Dermis microvascular lymphatic vessel endothelial cell (primary cell): Measurements from ENCODE around the gene CFAP46. TPM values are rescaled to one million over a fixed set of nuclear protein-coding genes. Genes with fewer than 3 reads are reported as not detected.
A peak's percentile ranks its signal among the peaks of the same experiment; 100 is the strongest.

Source experiments
- DNase-seq, 2 donors: peaks; one replicate each; pipeline versions ENCODE4 v3.0.0 to v3.0.0-alpha.2; 2010; ENCODE audit warnings: low read depth in 2 of 2
- total RNA-seq: library from RNA; depleted of rRNA; stranded (reverse); fragments of >200 nt; gene quantifications from 2 replicates; pipeline ENCODE4 v1.2.1, GENCODE V29; 2014

CFAP46 gene
- total RNA-seq, result 0.76 and 1.2 TPM in 2 replicates

DNA sequence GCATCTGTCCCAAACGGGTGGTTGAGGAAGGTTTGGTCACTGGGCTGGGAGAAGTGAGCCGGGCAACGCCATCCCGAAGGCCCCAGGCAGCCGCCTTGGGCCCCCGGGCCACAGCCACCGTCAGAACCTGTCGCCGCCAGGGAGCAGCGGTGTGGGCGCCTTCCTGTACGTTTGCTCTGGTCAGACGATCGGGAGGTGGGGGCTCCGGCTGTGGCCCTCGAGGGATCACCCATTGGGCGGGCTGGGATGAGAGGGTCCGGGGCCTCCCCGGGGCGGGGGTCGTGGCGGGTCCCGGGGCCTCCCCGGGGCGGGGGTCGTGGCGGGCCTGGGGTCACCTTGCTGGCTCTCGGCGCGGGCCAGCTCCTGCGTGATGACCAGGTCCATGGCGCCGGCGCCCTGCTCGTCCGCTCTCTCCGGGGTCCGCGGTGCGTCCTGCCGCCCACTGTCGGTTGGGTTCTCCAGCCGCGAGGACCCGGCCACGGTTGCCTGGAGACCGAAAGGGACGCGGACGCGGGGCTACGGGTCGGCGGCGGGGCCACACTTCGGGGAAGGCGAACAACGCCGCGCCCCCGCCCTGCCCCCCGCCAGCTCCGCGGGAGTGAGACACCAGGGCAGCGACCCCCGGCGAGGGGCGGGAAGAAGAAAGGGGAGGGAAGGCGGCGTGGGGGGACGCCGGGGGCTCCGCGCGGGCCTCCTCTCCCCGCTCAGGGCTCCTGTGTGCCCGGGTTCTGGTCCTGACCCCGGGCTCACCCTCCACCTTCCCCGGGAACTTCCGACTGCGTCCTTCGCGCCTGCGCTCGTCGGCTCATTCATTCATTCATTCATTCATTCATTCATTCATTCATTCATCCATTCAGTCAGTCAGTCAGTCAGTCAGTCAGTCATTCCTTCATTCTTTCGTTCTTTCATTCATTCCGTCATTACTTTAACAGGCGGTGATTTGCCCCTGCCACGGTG lies at the start of gene CFAP46:
CFAP46 (minus strand) TSS at position 470 of the 957 bp plus-strand sequence; CDS start at position 384, 86 bp downstream.
- DNase-seq, result peak in 1 of 2 donors; percentile 42

DNA sequence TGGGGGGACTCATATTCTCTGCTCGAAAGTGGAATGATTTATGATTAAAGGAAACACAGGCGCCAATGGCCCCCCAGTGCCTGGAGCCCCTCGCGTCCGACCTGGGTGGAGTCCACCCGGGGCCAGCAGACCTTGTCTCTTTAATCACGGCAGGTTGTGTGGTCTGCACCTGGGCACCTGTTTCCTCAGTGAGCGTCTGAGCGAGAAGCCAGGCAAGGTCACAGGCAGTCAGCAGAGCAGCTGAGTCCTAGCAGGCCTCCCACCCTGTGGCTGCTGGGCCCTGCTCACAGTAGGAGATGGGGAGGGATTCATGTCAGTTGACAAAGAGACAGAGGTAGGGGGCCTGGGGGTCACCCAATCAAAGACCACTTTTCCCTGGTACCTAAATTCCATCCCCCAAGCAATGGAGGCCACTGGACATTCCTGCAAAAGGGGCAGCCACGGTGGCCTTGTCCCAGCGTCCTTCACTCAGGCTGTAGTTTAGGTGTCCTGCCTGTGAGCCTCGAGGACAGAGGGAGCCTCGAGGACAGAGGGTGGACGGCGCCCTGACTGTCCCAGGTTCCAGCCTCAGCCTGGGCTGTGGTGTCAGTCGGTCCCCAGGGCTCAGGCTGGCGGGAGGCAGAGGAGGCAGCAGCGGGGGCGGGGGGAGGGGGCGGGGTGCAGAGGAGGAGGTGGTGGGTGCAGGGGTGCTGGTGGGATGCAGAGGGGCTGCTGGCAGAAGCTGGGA lies 49.5 kb upstream of the CFAP46 start:
- no peak for DNase-seq

DNA sequence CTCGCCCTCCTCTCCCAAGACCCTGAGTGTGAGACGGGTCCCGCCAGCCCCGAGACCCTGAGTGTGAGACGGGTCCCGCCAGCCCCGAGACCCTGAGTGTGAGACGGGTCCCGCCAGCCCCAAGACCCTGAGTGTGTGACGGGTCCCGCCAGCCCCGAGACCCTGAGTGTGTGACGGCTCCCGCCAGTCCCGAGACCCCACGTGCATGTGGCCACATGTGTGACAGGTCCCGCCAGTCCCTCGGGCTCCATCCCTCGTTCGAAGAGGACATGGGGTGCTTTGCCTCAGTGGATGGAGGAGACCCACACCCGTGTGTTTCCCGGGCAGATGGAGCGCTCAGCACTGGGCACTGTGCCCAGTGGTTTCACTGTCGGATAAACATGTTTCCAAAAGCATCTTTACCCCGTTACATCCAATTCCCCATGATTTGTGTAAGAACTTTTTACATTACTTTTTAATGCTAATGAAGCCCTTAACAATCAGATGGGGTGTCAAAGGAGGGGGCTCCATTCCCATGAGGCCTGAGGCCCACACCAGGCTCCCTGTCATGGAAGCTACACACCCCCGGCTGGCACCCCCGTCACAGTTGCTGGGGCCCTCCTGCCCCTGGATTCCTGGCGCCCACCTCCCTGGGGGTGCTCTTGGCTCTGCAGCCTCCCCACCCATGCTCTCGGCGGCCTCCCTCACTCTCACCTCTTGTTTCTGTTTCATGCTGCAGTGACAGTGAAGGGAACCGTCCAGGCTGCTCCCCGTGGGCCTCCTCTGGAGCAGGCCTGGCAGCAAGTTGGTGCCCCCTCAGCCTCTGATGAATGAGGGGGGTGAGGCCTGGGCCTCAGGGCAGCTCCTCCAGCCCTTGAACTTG lies 48.5 kb upstream of the CFAP46 start:
- DNase-seq, result no peak

DNA sequence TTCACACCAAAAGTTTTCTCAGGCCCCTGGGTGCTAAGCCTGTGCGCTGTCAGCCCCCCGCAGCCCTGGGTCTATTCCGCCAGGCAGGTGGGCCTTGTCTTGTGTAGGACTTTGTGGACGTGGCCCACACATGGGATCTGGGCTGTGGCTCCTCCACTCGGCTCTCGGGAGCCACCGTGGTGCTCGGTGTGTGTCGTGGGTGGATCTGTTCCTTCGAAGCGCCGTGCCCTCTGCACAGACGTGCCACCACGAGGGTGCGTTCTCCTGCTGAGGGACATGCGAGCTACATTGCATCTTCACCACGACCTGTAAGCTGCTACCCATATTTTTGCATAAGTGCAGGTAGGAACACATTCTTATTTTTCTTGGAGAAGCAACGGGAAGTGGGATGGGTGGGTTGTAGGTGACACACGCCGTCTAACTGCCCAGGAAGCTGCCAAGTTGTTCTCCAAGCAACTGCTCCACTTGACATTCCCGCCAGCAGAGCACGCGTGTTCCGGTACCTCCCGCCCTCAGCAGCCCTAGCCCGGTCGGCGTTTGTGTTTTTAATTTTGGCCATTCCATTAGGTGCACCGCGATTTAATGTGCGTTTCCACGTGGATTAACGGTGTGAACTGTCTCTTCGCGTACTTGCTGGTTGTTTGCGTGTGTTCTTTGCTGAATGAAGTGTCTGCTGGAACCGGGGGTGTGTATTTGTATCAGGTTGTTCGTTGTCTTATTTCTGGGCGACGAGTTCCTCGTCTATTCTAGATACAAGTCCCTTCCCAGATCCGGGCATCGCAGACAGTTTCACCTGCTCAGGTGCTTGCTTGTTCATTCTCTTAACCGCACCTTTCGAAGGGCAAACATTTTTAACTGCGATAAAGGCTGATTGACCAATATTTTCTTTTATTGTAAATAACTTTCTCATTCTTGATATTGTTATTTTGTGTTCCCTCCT lies 47.4 kb upstream of the CFAP46 start:
- no peak for DNase-seq

DNA sequence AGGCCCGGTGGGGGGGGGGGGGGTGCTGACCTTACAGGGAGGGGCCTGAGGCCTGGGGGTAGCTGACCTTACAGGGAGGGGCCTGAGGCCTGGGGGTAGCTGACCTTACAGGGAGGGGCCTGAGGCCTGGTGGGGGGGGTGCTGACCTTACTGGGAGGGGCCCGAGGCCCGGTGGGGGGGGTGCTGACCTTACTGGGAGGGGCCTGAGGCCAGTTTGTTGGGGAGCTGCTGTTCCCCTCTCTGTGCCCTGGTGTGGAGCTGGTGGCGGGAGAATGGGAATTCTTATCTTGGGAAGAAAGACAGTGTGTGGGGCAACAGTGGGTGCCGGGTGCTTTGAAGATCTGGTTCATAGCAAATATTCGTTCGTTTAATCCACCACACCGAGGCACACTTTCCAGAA lies 46.6 kb upstream of the CFAP46 start:
- no peak for DNase-seq

DNA sequence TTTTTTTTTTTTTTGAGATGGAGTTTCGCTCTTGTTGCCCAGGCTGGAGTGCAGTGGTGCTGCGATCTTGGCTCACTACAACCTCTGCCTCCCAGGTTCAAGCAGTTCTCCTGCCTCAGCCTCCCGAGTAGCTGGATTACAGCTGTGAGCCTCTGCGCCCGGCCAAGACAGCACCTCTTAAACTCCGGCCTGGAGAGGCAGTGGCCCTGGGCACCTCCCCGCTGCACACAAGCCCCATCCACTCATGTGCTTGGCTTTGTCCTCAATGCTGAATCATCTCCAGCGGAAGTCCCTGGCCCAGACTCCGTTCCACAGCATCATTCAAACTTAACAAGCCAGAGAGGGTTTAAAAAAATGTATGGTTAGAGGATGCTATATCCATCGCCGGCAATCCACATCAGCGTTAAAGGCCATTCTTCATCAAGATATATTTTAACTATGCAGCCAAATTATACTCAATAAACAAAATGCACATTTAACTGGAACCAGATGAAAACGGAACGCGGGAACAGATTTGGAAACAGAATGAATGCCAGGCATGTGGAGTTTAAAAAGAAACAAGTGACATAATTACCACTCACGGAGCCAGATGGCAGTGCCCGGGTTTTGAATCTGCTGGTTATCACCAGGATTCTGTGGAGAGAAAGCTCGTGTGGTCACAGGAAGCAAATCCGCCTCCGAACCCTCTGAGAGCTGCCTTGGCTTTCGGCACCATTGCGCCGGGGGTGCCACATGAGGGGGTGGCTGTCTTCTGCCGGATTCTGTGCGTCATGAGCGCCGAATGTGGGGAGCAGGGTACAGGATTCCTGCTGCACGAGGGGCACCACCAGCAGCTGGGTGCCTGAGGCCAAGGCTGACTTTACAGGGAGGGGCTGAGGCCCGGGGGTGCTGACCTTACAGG lies 45.6 kb upstream of the CFAP46 start:
- no peak for DNase-seq

DNA sequence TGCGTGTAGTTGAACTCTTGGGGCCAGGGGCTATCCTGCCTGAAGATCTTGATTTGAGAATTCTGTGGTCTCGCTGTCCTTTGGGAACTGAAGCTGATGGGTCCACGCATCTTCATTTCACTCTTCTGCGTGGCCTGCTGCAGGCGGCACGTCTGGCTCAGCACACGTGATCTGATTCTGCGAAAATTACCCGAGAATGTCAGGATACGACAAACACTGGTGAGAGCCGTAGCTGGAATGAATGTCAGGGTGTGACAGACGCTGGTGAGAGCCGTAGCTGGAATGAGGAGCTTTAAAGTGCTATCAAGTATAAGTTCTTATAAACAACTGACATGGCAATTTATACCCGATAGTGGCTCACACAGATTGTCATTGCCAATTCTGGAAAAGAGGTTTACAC lies 44.6 kb upstream of the CFAP46 start:
- no peak for DNase-seq

DNA sequence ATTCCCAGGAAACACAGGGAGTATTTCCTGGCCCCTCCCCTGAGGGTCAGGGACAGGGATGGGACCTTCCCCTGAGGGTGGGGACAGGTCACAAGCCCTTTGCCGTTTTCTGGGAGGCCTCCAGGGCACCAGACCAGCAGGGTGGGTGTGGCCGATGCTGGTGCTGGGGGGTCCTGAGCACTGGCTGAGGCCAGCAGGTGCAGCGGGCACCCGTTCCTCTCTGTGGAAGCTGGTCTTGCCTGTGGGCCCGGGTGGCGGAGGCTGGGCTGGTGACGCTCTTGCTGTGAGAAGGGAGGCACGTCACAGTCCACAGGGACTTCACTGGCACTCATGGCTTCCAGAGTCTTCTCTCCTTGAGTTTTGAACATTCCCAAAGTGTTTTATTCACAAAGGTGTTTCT lies 44.2 kb upstream of the CFAP46 start:
- DNase-seq, result no peak

DNA sequence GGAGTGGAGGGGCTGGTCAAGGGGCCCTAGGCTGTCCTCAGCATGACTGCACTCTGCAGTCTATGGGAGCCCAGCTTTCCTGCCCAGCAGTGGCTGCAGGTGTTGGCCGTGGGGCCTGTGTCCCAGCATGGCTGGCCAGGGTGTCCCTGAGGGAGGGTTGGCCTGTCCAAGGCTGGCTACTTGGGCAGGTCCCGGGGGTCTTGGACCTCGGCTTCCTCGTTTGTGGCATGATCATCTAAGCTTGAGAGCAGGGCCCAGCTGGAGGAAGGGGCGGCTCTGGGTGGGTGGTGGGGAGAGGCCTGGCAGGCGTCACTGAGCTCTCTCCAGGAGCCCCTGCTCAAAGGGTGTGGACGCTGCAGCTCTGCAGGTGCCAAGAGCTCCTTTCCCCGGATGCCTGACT lies 43.7 kb upstream of the CFAP46 start:
- no peak for DNase-seq

DNA sequence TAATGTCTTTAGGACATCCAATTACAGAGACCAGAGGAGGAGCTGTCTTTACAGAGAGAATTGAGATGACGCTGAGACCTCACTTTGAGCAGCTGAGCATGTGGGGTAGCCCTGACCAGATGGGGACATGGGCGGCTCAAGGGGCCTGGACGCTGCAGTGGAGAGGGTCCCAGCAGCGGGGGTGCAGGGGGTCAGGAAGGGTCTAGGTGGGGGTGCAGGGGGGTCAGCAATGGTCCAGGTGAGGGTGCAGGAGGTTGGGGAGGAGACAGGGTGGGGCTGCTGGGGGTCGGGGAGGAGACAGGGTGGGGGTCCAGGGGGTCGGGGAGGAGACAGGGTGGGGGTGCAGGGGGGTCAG lies 43.2 kb upstream of the CFAP46 start:
- no peak for DNase-seq

DNA sequence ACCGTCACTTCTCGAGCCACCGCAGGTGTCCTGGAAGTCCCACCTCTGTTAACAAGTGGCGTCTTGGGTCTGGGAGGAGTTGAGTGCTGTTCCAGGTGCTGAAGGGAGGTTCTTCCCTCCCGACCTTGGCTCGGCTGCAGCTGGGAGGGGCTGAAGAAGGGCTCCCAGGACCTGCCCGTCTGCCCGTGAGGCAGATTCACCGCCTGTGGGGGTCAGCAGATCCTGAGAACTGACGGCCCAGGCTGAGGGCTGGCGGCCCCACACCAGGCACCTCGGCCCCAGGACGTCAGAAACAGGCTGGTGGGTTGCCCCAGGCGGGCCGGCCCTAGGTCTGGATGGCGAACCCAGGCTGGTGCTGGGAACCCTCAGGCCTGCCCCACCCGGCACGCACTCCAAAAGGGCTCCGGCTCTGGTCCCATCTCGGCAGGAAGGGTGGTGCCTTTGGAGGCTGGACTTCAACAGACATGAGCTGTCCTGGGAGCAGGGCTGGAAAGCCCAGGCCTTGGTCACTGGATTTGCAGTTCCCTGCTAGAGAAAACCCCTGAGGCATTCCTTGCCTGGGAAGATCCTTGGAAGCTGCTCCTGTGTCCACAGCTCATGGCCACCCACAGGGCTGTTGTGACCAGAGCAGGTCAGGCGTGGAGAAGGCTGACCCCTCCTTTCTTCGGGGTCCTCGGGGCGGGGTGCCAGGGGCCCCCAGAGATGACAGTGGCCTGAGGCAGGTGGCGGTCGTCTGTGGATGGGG lies 42.6 kb upstream of the CFAP46 start:
- no peak for DNase-seq

DNA sequence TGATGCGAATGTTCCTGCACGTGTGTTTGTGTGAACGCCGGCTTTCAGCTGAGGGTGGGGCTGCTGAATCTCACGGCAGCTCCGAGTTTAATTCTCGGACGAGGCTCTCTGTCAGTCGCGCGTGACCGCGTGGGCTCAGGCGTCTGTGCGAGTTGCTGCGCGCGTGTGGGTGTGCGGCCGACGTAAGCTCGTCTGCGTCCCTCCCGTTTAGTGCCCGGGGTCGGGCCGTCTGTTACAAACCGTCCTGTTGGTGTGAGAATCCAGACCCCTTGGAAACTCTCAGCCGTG lies 41.6 kb upstream of the CFAP46 start:
- DNase-seq, result no peak

DNA sequence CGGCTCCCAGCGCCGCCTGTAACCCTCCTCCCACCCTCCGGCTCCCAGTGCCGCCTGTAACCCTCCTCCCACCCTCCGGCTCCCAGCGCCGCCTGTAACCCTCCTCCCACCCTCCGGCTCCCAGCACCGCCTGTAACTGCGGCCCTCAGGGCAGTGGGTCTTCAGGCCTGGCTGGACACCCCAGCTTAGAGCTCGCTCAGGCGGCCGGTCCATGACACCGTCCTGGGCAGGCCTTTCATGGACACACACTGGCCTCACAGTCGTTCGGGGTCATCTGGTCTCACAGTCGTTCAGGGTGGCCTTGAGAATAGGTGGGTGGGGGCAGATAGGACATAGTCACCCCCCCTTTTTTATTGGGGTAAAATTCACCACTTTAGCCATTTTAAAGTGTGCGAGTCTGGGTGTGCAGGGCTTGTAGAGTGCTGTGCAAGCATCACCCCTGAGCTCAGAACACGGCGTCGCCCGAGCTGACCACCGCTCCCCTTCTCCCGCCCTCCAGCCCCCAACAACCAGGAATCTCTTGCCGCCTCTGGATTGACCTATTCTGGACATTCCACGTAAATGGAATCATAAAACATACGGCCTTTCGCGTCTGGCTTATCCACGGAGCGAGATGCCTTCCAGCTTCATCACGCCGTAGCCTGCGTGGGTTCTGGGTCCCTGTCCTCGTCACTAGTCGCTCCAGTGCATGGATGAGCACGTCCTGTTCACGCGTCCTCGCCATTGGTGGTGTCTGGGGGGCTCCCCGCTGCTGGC lies 41.1 kb upstream of the CFAP46 start:
- no peak for DNase-seq

DNA sequence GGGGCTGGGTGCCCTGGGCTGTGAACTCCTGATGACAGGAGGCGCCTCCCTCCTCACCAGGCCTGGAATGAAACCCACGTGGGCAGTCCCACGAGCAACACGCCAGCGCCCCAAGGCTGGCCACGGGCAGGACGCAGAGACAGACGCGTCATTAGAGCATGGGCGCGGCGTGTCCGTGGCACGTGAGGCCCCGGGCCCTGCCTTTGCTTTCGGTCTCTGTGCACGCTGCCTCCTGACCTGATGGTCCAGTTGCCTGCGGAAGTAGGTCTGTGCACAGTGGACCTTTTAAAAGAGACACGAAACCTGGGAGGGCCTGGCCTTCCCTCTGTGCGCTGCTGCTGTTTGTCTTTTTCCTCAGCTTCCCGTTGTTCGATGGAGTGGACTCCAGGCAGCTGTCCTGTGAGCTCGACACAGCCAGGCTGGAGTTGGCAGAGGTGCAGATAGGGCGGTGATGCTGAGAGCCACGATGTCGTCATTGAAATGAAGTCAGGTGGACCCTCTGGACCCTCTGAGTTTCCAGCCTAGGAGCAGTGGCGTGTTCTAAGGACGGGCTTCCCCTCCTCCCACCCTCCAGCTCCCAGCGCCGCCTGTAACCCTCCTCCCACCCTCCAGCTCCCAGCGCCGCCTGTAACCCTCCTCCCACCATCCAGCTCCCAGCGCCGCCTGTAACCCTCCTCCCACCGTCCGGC lies 40.1 kb upstream of the CFAP46 start:
- no peak for DNase-seq

DNA sequence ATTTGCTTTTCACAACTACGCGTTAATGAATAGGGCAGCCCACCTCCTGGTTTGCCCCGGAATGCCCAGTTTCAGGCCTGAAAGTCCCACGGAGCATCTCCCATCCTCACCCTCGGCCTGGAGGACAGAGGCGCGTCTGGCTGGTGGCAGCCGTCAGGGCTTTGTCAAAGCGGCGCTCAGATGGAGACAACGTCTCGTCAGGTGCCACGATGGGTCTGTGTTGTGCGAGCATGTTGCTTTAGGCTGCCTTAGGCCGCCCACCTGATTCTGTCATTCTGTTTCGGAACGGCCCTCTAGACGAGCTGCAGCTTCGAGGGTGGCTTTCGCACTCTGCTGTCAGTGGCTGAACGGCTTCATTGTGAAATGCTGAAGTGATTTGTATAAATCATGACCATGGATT lies 39.4 kb upstream of the CFAP46 start:
- DNase-seq, result no peak

DNA sequence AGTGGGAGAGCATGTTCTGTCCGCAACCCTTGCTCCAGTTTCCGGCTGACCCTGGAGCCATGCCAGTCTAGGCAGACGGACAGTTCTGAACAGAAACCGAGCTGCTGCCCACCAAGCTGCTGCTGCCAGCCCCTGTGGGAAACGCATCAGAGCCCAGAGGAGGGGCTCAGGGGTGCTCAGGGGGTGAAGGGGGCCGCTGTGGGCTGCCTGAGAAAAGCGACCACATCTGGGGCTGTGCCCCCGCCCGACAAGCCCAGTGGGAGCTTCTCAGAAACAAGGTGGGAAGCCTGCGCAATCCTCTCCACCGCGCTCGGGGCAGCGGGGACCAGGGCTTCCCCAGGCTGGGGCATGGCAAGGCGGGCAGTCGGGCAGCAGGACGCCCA lies 38.8 kb upstream of the CFAP46 start:
- no peak for DNase-seq

DNA sequence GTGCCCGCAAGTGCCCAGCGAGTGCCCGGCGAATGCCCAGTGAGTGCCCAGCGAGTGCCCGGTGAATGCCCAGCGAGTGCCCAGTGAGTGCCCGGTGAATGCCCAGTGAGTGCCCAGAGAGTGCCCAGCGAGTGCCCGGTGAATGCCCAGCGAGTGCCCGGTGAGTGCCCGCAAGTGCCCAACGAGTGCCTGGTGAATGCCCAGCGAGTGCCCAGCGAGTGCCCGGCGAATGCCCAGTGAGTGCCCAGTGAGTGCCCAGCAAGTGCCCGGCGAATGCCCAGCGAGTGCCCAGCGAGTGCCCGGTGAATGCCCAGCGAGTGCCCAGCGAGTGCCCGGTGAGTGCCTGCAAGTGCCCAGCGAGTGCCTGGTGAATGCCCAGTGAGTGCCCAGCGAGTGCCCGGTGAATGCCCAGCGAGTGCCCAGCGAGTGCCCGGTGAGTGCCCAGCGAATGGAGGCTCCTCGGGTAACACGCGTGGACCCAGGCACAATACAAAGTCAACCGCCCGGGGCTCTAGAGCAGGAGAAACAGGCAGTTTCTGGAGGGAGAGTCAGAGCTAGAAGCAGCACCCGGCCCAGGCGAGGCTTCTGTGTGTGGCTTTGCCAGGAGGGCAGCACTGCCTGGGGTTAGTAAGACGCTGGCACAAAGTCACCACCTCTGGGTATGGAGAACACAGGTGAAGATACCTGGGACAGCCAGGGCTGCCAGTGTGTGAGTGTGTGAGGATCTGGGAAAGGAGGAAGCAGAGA lies 38.2 kb upstream of the CFAP46 start:
- no peak for DNase-seq
